ENCODE results near the gene RASA4B.

The RASA4B gene

DNA sequence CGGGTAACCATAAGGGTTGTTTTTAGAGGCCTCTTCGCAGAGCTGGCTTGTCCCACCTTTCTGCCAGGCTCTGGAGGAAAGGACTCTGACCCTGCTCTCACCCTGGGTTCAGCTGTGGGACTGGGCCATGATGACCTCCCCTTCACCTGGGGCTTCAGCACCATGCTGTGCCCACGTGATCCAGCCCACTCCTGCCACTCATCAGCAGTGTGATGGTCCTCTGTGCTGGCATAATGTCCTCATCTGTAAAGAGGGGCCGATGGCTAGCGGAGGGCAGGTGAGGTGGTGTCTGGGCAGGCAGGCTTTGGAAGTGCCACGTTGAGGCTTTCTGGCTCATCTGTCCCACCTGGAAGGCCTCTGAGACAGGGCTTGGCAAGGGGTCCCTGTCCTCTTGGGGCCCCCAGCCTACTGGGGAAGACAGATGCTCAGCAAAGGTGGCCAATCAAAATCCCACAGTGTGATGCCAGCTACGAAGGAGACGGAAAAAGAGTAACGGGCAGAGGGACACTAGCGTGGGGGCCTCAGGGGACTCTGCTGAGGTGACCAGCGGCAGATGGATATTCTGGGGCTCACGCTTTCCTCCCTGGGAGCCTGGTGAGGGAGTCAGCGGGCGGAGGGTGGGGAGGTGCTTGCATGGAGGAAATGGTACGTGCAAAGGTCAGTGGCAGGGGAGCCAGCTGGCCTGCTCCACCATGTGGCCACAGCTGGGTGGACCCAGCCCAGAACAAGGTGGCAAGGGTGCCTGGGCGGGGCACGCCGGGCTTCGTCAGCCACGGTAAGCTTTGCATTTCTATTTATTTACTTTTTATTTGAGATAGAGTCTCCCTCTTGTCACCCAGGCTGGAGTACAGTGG lies 47.4 kb downstream of the RASA4B start:
- no peak overlapping the region for H3K4me3 ChIP-seq (ENCODE audit: control insufficient read depth, low read depth, low read length)
- no peak for DNase-seq (ENCODE audit: low read depth)
- TF ChIP-seq, protein P1, sequence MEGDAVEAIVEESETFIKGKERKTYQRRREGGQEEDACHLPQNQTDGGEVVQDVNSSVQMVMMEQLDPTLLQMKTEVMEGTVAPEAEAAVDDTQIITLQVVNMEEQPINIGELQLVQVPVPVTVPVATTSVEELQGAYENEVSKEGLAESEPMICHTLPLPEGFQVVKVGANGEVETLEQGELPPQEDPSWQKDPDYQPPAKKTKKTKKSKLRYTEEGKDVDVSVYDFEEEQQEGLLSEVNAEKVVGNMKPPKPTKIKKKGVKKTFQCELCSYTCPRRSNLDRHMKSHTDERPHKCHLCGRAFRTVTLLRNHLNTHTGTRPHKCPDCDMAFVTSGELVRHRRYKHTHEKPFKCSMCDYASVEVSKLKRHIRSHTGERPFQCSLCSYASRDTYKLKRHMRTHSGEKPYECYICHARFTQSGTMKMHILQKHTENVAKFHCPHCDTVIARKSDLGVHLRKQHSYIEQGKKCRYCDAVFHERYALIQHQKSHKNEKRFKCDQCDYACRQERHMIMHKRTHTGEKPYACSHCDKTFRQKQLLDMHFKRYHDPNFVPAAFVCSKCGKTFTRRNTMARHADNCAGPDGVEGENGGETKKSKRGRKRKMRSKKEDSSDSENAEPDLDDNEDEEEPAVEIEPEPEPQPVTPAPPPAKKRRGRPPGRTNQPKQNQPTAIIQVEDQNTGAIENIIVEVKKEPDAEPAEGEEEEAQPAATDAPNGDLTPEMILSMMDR (conservative IDR thresholded peaks at IDR 0.05; ENCODE audit: control insufficient read depth, insufficient read depth, low read depth, low read length), result no peak

DNA sequence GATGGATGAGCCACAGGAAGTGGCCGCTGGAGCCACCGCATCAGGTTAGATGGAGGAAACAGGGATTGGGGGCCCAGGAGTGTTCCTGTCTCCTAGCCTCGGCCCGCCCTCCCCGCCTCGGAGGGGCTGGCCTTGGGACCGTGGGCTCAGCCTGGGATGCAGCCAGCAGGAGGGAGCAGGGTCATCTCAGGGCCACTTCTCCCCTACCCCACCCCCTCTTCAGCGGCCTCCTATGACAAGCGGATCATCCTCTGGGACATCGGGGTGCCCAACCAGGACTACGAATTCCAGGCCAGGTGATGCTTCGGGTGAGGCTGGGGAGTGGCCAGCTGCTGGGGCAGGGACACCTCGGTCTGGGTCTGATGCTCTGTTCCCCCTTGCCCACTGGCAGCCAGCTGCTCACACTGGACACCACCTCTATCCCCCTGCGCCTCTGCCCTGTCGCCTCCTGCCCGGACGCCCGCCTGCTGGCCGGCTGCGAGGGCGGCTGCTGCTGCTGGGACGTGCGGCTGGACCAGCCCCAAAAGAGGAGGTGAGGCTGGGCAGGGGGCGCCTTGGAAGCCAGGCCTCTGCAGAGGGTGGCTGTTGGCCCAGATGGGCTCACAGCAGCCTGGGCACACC lies 48.1 kb downstream of the RASA4B start:
- TF ChIP-seq, protein P1 (conservative IDR thresholded peaks at IDR 0.05; ENCODE audit: control insufficient read depth, insufficient read depth, low read depth, low read length), result no peak
- DNase-seq (ENCODE audit: low read depth), result no peak
- H3K4me3 ChIP-seq (ENCODE audit: control insufficient read depth, low read depth, low read length), result no peak overlapping the region

DNA sequence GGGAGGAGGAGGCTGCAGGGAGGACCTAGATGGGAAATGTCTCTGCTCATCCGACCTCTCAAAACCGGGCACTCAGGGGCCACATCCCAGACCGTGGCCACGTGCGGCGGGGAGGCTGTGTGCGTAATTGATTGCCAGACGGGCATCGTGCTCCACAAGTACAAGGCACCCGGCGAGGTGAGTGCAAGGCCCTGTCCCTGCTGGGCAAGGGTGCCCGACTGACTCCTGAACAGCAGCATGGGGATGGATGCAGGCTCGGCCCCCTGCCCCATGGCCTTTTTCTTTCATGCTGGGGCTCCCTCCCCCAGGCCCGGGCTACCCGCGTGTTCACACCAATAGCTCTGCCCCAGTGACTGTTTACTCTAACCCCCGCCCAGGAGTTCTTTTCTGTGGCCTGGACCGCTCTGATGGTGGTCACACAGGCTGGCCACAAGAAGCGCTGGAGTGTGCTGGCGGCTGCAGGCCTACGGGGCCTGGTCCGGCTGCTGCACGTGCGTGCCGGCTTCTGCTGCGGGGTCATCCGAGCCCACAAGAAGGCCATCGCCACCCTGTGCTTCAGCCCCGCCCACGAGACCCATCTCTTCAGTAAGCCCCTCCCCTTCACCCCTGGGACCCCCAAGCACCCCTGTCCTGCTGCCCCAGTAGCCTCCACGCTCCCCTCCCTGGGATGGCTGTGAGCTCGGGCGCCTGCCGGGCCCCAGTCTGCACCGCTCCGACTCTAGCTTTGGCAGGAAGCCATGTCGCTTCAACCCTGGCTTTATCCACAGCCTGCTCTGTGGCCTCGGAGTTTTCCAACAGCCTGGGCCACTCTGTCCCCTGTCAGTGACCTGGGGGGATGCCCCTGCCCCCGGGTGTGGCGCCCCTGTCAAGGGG lies 48.9 kb downstream of the RASA4B start:
- TF ChIP-seq, protein P1 (conservative IDR thresholded peaks at IDR 0.05; ENCODE audit: control insufficient read depth, insufficient read depth, low read depth, low read length), result no peak
- H3K4me3 ChIP-seq (ENCODE audit: control insufficient read depth, low read depth, low read length), result no peak overlapping the region
- DNase-seq (ENCODE audit: low read depth), result no peak

DNA sequence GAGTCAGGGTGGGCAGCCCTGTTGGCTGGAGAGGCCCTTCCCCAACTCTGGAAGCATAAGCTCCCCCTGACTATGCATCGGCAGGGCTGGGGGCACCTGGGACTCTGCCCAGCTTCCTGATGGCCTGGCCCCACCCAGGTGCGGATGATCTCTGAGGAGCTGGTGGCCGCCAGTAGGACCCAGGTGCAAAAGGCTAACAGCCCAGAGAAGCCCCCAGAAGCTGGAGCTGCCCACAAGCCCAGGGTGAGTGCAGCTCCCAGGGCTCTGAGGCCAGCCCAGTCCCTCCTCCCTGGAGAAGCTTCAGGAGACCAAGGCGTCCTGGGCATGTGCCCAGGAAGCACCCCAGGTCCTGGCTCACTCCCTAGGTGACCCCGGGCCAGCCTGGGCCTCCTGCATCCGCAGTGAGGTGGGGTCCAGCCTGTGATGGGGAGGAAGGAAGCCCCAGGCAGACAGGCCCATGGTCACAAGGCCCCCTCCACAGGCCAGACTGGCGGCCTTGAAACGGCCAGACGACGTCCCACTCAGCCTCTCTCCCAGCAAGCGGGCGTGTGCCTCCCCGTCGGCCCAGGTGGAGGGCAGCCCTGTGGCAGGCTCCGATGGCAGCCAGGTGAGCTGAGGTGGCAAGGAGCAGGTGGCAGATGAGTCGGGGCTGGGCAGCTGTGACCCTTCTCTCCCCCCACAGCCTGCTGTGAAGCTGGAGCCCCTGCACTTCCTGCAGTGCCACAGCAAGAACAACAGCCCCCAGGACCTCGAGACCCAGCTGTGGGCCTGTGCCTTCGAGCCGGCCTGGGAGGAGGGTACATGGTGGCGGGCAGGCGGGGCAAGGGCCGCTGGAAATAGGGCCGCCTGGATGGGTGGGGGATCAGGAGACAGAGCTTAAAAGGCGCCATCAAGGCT lies 49.7 kb downstream of the RASA4B start:
- no peak overlapping the region for H3K4me3 ChIP-seq (ENCODE audit: control insufficient read depth, low read depth, low read length)
- DNase-seq (ENCODE audit: low read depth), result no peak
- TF ChIP-seq, protein P1 (conservative IDR thresholded peaks at IDR 0.05; ENCODE audit: control insufficient read depth, insufficient read depth, low read depth, low read length), result no peak

DNA sequence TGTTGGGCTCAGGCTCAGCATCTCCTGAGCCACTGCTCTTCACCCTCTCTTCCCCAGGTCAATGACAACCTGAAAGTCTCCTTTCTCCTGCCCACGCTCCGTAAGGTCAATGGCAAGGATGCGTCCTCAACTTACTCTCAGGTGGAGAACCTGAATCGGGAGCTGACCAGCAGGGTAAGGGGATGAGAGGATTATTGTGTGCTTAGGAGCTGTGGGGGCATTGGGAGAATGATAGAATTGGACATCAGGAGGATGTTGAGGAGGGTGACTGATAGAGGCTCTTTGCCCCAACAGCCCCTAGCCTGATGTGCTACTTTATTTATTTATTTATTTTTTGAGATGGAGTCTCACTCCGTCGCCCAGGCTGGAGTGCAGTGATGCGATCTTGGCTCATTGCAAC lies 51.5 kb downstream of the RASA4B start:
- TF ChIP-seq, protein P1 (conservative IDR thresholded peaks at IDR 0.05; ENCODE audit: control insufficient read depth, insufficient read depth, low read depth, low read length), result no peak
- DNase-seq (ENCODE audit: low read depth), result no peak
- H3K4me3 ChIP-seq (ENCODE audit: control insufficient read depth, low read depth, low read length), result no peak overlapping the region

Data from fibroblast of mammary gland (primary cell).